ENCODE measurements around the gene RTKN. TPM values are rescaled to one million over a fixed set of nuclear protein-coding genes. Genes with fewer than 3 reads are reported as not detected.

Gene RTKN
- polyA plus RNA-seq, 1 donor from 2014 or later: 4.9 TPM

DNA sequence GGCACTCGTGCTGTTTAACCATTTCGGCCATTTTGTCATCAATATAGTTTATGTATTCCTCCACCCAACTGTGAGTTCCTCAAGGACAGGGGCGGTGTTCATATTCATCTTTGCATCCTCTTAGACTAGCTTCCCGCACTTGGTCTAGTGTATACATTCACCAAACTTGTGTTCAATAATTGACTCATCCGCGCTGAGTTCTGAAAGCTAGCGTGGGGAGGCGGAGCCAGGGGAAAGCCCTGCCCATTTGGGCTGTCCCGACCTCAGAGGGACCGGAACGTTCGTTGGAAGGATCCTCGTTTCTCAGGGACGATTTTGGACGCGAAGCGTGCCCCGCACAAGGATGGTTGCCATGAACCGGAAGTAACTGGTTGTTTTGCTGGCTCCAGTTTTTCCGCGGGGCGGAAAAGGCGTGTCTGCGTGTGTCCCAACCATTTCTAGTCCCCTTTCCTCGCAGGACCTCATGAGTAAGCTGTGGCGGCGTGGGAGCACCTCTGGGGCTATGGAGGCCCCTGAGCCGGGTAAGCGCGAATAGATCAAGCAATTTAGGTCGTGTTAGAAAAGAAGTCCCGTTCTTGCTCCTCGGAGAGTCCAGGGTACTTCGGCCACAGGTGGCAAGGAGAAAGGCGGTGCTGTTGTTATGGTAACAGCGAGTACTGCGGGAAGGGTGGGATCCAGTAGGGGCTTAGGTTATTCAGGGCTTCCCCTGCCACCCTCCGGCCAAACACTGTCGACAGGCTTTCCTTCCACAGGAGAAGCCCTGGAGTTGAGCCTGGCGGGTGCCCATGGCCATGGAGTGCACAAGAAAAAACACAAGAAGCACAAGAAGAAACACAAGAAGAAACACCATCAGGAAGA is 13.1 kb upstream of the RTKN start, which contains the start of gene INO80B:
INO80B (plus strand) TSS at position 434 of the 858 bp plus-strand sequence; CDS start at position 464, 30 bp downstream.
- Histone ChIP-seq H3K9me3 (ENCODE audit: low read length) (no peaks in the 10 kb centered on the region), H3K27ac (ENCODE audit: low read length) (no peak within 1 kb of the TSS), H3F3A (ENCODE audit: insufficient read depth, low read length, poor library complexity, severe bottlenecking) (no peaks in the 10 kb centered on the region), H3K27me3 (ENCODE audit: insufficient read depth, low read depth, low read length) (no peaks in the 10 kb centered on the region), H3K9me2 (ENCODE audit: insufficient read depth, low read length) (no peaks in the 10 kb centered on the region), H3K79me2 (replicated peaks; ENCODE audit: insufficient read depth, low read length) (peaks cover 12% of the 10 kb centered on the region), H4K20me1 (ENCODE audit: insufficient read depth) (no peaks in the 10 kb centered on the region), H3K4me3 (ENCODE audit: low read length) (peak within 1 kb of the TSS; percentile 99), H2AFZ (ENCODE audit: low read depth, low read length) (peak within 1 kb of the TSS; percentile 42), H3K9ac (ENCODE audit: low read length) (peak within 1 kb of the TSS; percentile 59), H3K36me3 (ENCODE audit: insufficient read depth, low read length) (no peaks in the 10 kb centered on the region), H3K4me2 (ENCODE audit: low read length) (peak within 1 kb of the TSS; percentile 93)
- TF ChIP-seq EP300 (conservative IDR thresholded peaks at IDR 0.05; ENCODE audit: poor library complexity, severe bottlenecking) (peak; percentile 74), MXI1 (conservative IDR thresholded peaks at IDR 0.05; ENCODE audit: poor library complexity, severe bottlenecking) (peak; percentile 97), REST (IDR thresholded peaks at IDR 0.05; ENCODE audit: borderline replicate concordance) (peak; percentile 58), EZH2 (IDR thresholded peaks at IDR 0.05; ENCODE audit: borderline replicate concordance, insufficient read depth, low read length, poor library complexity, severe bottlenecking) (no peak), POLR2AphosphoS5 (IDR thresholded peaks at IDR 0.05) (peak; percentile 67), RAD21 (conservative IDR thresholded peaks at IDR 0.05) (peak; percentile 42), SMC3 (conservative IDR thresholded peaks at IDR 0.05; ENCODE audit: poor library complexity) (peak; percentile 65), TAF1 (IDR thresholded peaks at IDR 0.05; ENCODE audit: low read depth) (peak; percentile 56), CTCF (IDR thresholded peaks at IDR 0.05; ENCODE audit: poor library complexity, severe bottlenecking) (peak; percentile 42)

DNA sequence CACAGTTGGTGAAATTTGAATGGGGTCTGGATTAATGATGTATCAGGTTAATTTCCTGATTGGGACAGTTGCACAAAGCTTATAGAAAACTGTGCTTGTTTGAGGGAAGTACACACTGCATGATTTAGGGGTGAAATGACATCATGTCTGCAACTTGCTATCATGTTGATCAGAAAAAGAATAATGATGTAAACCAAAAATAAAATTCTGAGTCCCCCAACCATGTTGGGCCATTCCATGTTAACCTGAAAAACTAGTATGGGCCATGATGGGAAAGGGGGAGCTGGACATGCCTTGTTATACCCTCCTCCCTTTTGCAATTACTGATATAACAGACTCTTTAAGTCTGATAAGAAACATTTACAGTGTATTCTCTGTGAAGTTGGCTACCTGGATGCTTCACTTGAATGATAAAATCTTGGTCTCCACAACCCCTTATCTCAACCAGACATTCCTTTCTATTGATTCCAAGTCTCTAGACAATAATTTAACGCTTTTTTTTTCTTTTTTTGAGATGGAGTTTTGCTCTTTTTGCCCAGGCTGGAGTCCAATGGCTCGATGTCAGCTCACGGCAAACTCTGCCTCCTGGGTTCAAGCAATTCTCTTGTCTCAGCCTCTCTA is 8.9 kb upstream of the RTKN start:
- Histone ChIP-seq H4K20me1 (ENCODE audit: insufficient read depth) (no peaks in the 10 kb centered on the region), H3F3A (ENCODE audit: insufficient read depth, low read length, poor library complexity, severe bottlenecking) (no peaks in the 10 kb centered on the region), H3K27ac (ENCODE audit: low read length) (no peak overlapping the region), H3K36me3 (ENCODE audit: insufficient read depth, low read length) (no peaks in the 10 kb centered on the region), H3K9me3 (ENCODE audit: low read length) (no peaks in the 10 kb centered on the region), H3K4me3 (ENCODE audit: low read length) (no peak overlapping the region), H3K27me3 (ENCODE audit: insufficient read depth, low read depth, low read length) (no peaks in the 10 kb centered on the region), H3K79me2 (replicated peaks; ENCODE audit: insufficient read depth, low read length) (no peaks in the 10 kb centered on the region), H3K9ac (ENCODE audit: low read length) (no peak overlapping the region), H2AFZ (ENCODE audit: low read depth, low read length) (no peak overlapping the region), H3K9me2 (ENCODE audit: insufficient read depth, low read length) (no peaks in the 10 kb centered on the region), H3K4me2 (ENCODE audit: low read length) (no peak overlapping the region)
- TF ChIP-seq SMC3 (conservative IDR thresholded peaks at IDR 0.05; ENCODE audit: poor library complexity) (no peak), CTCF (IDR thresholded peaks at IDR 0.05; ENCODE audit: poor library complexity, severe bottlenecking) (no peak), POLR2AphosphoS5 (IDR thresholded peaks at IDR 0.05) (no peak), REST (IDR thresholded peaks at IDR 0.05; ENCODE audit: borderline replicate concordance) (no peak), EP300 (conservative IDR thresholded peaks at IDR 0.05; ENCODE audit: poor library complexity, severe bottlenecking) (no peak), EZH2 (IDR thresholded peaks at IDR 0.05; ENCODE audit: borderline replicate concordance, insufficient read depth, low read length, poor library complexity, severe bottlenecking) (no peak), TAF1 (IDR thresholded peaks at IDR 0.05; ENCODE audit: low read depth) (no peak), MXI1 (conservative IDR thresholded peaks at IDR 0.05; ENCODE audit: poor library complexity, severe bottlenecking) (no peak), RAD21 (conservative IDR thresholded peaks at IDR 0.05) (no peak)
